Fibroblast of lung (primary cell): ENCODE results near the gene NEURL1B. TPM values are rescaled to one million over a fixed set of nuclear protein-coding genes. Genes with fewer than 3 reads are reported as not detected.

Experiments
- DNase-seq, 2 donors: peaks; one replicate each; pipeline versions ENCODE4 v3.0.0 to v3.0.0-alpha.2; 2010; ENCODE audit warnings: low read depth in 2 of 2
- H2AFZ ChIP-seq: 2 replicates; pipeline ENCODE4 v1.5.1; 2012; ENCODE audit warnings: low read length, control low read depth, inconsistent platforms
- H3K27ac ChIP-seq: 2 replicates; pipeline ENCODE4 v1.5.1; 2011; ENCODE audit warnings: low read length, control low read depth; ENCODE audit not compliant: insufficient read depth
- H3K27me3 ChIP-seq: 2 replicates; pipeline ENCODE4 v1.5.1; 2011; ENCODE audit warnings: mild to moderate bottlenecking, low read length; ENCODE audit not compliant: control insufficient read depth, insufficient read depth
- H3K36me3 ChIP-seq: 2 replicates; pipeline ENCODE4 v1.5.1; 2011; ENCODE audit warnings: low read length; ENCODE audit not compliant: control insufficient read depth, insufficient read depth
- H3K4me1 ChIP-seq: 2 replicates; pipeline ENCODE4 v1.5.1; 2011; ENCODE audit warnings: low read length; ENCODE audit not compliant: control insufficient read depth, insufficient read depth; ENCODE audit errors: extremely low read depth
- H3K4me2 ChIP-seq: 2 replicates; pipeline ENCODE4 v1.5.1; 2011; ENCODE audit warnings: low read length, control low read depth; ENCODE audit not compliant: insufficient read depth; ENCODE audit errors: extremely low read depth
- H3K4me3 ChIP-seq, 4 experiments: fragments of 200-600 bp in 1 of 4; sonication (generic) in 1 of 4; replicated peaks in 1 of 4; 2 replicates each; pipeline ENCODE4 v1.5.1; 2011 to 2016; ENCODE audit warnings: low read length in 4 of 4, low read depth in 3 of 4, mild to moderate bottlenecking in 3 of 4, control low read depth in 2 of 4, inconsistent platforms in 1 of 4, mixed read lengths in 1 of 4; ENCODE audit not compliant: insufficient read depth in 1 of 4; ENCODE audit errors: control extremely low read depth in 1 of 4
- H3K79me2 ChIP-seq: 2 replicates; pipeline ENCODE4 v1.5.1; 2012; ENCODE audit warnings: mild to moderate bottlenecking, low read length, inconsistent platforms; ENCODE audit not compliant: control insufficient read depth, insufficient read depth
- H3K9ac ChIP-seq: 2 replicates; pipeline ENCODE4 v1.5.1; 2011; ENCODE audit warnings: mild to moderate bottlenecking, low read length, control low read depth; ENCODE audit not compliant: insufficient read depth
- H3K9me3 ChIP-seq: 2 replicates; pipeline ENCODE4 v1.5.1; 2012; ENCODE audit warnings: low read depth, low read length; ENCODE audit not compliant: control insufficient read depth, insufficient read depth
- H4K20me1 ChIP-seq: 2 replicates; pipeline ENCODE4 v1.5.1; 2011; ENCODE audit warnings: low read length; ENCODE audit not compliant: control insufficient read depth, insufficient read depth; ENCODE audit errors: extremely low read depth
- CTCF ChIP-seq, 2 donors: IDR thresholded peaks in 1 of 2; conservative IDR thresholded peaks in 1 of 2; 1 replicate in 1 of 2; 2 replicates in 1 of 2; pipeline ENCODE4 v1.5.1; 2011 to 2012; ENCODE audit warnings: low read length in 2 of 2, control low read depth in 1 of 2, inconsistent platforms in 1 of 2, low read depth in 1 of 2, mild to moderate bottlenecking in 1 of 2
- EZH2 ChIP-seq: IDR thresholded peaks from 2 replicates; pipeline ENCODE4 v1.5.1; 2012; ENCODE audit warnings: low read length, control low read depth, mild to moderate bottlenecking; ENCODE audit errors: missing control alignments
- polyA plus RNA-seq, 2 donors: library from polyadenylated mRNA; depleted of rRNA in 1 of 2; stranded (reverse) in 1 of 2; unstranded in 1 of 2; fragments of >200 nt; gene quantifications; 2 replicates each; pipeline ENCODE4 v1.2.1, GENCODE V29; 2011 to 2012; ENCODE audit warnings: missing spikeins in 1 of 2
- total RNA-seq: library from RNA; depleted of rRNA; stranded (reverse); fragments of >200 nt; gene quantifications from 2 replicates; pipeline ENCODE4 v1.2.1, GENCODE V29; 2014

The NEURL1B gene
- total and polyA plus RNA-seq, 2 donors (not counting 1 experiment from before 2014, with no cell fraction given) = 5.0 to 6.1 TPM

- no peaks in the 10 kb centered on the region for H3K9me3 ChIP-seq
- H3K27me3 ChIP-seq = no peaks in the 10 kb centered on the region
- peaks cover 6% of the 10 kb centered on the region for H3K4me1 ChIP-seq
- no peak overlapping the region for H3K4me3 ChIP-seq
- no peak overlapping the region for H3K27ac ChIP-seq
- no peak overlapping the region for H2AFZ ChIP-seq
- no peak overlapping the region for H3K4me2 ChIP-seq
- H3K9ac ChIP-seq = no peak overlapping the region
- no peaks in the 10 kb centered on the region for H4K20me1 ChIP-seq
- H3K79me2 ChIP-seq = no peaks in the 10 kb centered on the region
- TF ChIP-seq CTCF (conservative IDR thresholded peaks at IDR 0.05 in 1 of 2, IDR thresholded peaks at IDR 0.05 in 1 of 2; ENCODE audit: low read depth in 1 of 2, low read length in 2 of 2) (no peak), EZH2 (no peak)
- peaks cover 3% of the 10 kb centered on the region for H3K36me3 ChIP-seq
- DNase-seq = no peak
Measured at GRCh38 chr5:172666251-172666650, 25.2 kb downstream of the NEURL1B start.

GRCh38 chr5:172667786-172668593 lies 26.9 kb downstream of the NEURL1B start:
- Histone ChIP-seq H3K9me3 (no peaks in the 10 kb centered on the region), H3K4me2 (no peak overlapping the region), H3K79me2 (no peaks in the 10 kb centered on the region), H3K4me3 (no peak overlapping the region), H3K27me3 (no peaks in the 10 kb centered on the region), H3K9ac (no peak overlapping the region), H3K27ac (no peak overlapping the region), H3K36me3 (peaks cover 3% of the 10 kb centered on the region), H2AFZ (peak overlapping the region; percentile 37), H4K20me1 (no peaks in the 10 kb centered on the region), H3K4me1 (no peaks in the 10 kb centered on the region)
- TF ChIP-seq CTCF (conservative IDR thresholded peaks at IDR 0.05 in 1 of 2, IDR thresholded peaks at IDR 0.05 in 1 of 2; ENCODE audit: low read depth in 1 of 2, low read length in 2 of 2) (no peak), EZH2 (no peak)
- DNase-seq = no peak

- peak overlapping the region; percentile 12 for H2AFZ ChIP-seq
- H3K4me2 ChIP-seq = no peak overlapping the region
- H3K79me2 ChIP-seq = no peaks in the 10 kb centered on the region
- no peak overlapping the region for H3K4me3 ChIP-seq
- no peak for DNase-seq
- H3K27ac ChIP-seq = no peak overlapping the region
- H3K27me3 ChIP-seq = no peaks in the 10 kb centered on the region
- peaks cover 3% of the 10 kb centered on the region for H3K36me3 ChIP-seq
- no peaks in the 10 kb centered on the region for H3K9me3 ChIP-seq
- H4K20me1 ChIP-seq = no peaks in the 10 kb centered on the region
- H3K4me1 ChIP-seq = no peaks in the 10 kb centered on the region
- H3K9ac ChIP-seq = no peak overlapping the region
- TF ChIP-seq CTCF (conservative IDR thresholded peaks at IDR 0.05 in 1 of 2, IDR thresholded peaks at IDR 0.05 in 1 of 2; ENCODE audit: low read depth in 1 of 2, low read length in 2 of 2) (no peak), EZH2 (no peak)
Measured at GRCh38 chr5:172668594-172669071, 27.6 kb downstream of the NEURL1B start.
